Measurements from ENCODE around the gene ANGEL1. TPM values are rescaled to one million over a fixed set of nuclear protein-coding genes. Genes with fewer than 3 reads are reported as not detected.
A peak's percentile ranks its signal among the peaks of the same experiment; 100 is the strongest.

Gene ANGEL1
- total and polyA plus RNA-seq, 10 donors = 7.4 to 76.8 (median 47.2) TPM

DNA sequence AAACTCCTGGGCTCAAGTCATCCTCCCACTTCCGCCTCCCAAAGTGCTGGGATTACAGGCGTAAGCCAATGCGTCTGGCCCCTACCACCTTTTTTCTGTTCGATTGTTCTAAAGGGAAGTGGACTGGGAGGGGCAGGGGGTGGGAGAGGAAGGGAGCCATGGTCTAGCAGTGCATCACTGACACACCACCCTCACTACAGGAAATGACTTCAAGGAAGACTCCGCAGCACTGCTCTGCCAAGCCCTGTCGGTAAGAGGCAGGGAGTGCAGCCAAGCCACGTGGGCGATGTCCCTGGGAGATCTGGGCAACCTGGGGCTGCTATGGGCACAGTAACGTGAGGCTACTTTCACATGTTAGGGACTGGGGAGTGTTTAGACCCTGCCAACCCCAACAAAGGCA lies 31.5 kb upstream of the ANGEL1 start:
- intact Hi-C loops (cut with DNase I; ENCODE audit: low total_unique reads) = no loop called here
- TF ChIP-seq, protein P1, sequence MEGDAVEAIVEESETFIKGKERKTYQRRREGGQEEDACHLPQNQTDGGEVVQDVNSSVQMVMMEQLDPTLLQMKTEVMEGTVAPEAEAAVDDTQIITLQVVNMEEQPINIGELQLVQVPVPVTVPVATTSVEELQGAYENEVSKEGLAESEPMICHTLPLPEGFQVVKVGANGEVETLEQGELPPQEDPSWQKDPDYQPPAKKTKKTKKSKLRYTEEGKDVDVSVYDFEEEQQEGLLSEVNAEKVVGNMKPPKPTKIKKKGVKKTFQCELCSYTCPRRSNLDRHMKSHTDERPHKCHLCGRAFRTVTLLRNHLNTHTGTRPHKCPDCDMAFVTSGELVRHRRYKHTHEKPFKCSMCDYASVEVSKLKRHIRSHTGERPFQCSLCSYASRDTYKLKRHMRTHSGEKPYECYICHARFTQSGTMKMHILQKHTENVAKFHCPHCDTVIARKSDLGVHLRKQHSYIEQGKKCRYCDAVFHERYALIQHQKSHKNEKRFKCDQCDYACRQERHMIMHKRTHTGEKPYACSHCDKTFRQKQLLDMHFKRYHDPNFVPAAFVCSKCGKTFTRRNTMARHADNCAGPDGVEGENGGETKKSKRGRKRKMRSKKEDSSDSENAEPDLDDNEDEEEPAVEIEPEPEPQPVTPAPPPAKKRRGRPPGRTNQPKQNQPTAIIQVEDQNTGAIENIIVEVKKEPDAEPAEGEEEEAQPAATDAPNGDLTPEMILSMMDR (IDR thresholded peaks at IDR 0.05 in 8 of 11, conservative IDR thresholded peaks at IDR 0.05 in 3 of 11) = peak; percentile 27 to 72 (median 51)
- no peak for TF ChIP-seq POLR2A (IDR thresholded peaks at IDR 0.05)
- TF ChIP-seq POLR2AphosphoS5 (IDR thresholded peaks at IDR 0.05) = peak; percentile 61 to 84 (median 84)
- H3K27me3 ChIP-seq (replicated peaks in 1 of 7) = no peaks in the 10 kb centered on the region
- no peak overlapping the region for H3K4me3 ChIP-seq
- WGBS, 5 donors = 35 to 43% (median 39%) methylated on average over 6 to 9 of the region's 9 CpGs
- H3K4me1 ChIP-seq = peaks cover 0 to 26% (median 17%) of the 10 kb centered on the region in 6 donors
- no peaks in the 10 kb centered on the region for H3K36me3 ChIP-seq
- no peaks in the 10 kb centered on the region for H3K9me3 ChIP-seq
- peak overlapping the region; percentile 42 to 80 (median 70) for H3K27ac ChIP-seq
- DNase-seq = peak; percentile 87

DNA sequence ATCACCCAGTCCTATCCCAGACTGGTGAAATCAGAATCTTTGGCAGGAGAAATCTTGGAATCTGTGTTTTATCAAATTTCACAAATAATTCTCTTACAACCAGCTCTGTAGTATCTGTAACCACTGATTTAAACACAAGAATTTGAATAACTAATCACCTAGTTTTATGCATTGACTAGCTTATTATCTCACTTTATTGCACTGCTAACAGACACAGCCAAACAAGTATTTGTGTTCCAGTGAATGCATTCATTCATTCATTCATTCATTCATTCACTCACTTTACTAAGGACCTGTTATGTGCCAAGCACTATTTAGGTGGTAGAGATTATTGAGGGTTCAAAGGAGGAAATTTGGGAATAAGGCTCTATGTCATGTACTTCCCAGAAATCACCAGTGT lies 29.7 kb upstream of the ANGEL1 start:
- Histone ChIP-seq H3K4me3 (no peak overlapping the region), H3K4me1 (peaks cover 0 to 26% (median 17%) of the 10 kb centered on the region in 6 donors), H3K27me3 (replicated peaks in 1 of 7) (no peaks in the 10 kb centered on the region), H3K36me3 (no peaks in the 10 kb centered on the region), H3K27ac (no peak overlapping the region), H3K9me3 (no peaks in the 10 kb centered on the region)
- intact Hi-C loops (cut with DNase I; ENCODE audit: low total_unique reads) = no loop called here
- DNase-seq = no peak
- TF ChIP-seq, protein P1 (IDR thresholded peaks at IDR 0.05 in 8 of 11, conservative IDR thresholded peaks at IDR 0.05 in 3 of 11) = no peak
- TF ChIP-seq POLR2A (IDR thresholded peaks at IDR 0.05) (no peak), POLR2AphosphoS5 (IDR thresholded peaks at IDR 0.05) (no peak)

DNA sequence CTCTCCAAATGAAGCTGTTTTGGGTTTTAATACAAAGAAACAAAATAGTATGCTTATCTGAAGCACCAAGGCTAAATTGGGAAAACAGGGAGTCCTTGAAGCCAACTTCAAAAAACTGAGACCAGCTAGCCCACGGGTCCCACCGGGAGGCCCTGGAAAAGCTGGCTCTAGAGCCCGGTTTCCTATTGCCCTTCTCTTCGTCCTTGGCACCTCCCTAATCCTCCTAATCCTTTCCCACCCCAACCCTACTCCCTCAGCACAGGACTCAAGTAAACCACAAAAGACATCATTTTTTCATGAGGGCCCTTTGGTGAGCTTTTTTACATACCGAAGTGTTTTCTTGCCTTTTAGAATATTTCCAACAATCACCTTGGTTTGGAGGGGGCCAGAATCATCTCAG lies 24.8 kb upstream of the ANGEL1 start:
- intact Hi-C loops (cut with DNase I; ENCODE audit: low total_unique reads) = no loop called here
- no peaks in the 10 kb centered on the region for H3K9me3 ChIP-seq
- no peaks in the 10 kb centered on the region for H3K27me3 ChIP-seq (replicated peaks in 1 of 7)
- H3K4me3 ChIP-seq = no peak overlapping the region
- H3K4me1 ChIP-seq = peaks cover 0 to 16% (median 4%) of the 10 kb centered on the region in 6 donors
- no peaks in the 10 kb centered on the region for H3K36me3 ChIP-seq
- no peak for DNase-seq
- 45 to 76% (median 64%) methylated on average over 5 of the region's 5 CpGs for WGBS, 5 donors
- TF ChIP-seq POLR2AphosphoS5 (IDR thresholded peaks at IDR 0.05) = peak in 2 of 3 donors; percentile 23 to 41
- TF ChIP-seq, protein P1 (IDR thresholded peaks at IDR 0.05 in 8 of 11, conservative IDR thresholded peaks at IDR 0.05 in 3 of 11) = no peak
- no peak for TF ChIP-seq POLR2A (IDR thresholded peaks at IDR 0.05)
- peak overlapping the region in 7 of 8 donors; percentile 64 to 80 (median 72) for H3K27ac ChIP-seq

DNA sequence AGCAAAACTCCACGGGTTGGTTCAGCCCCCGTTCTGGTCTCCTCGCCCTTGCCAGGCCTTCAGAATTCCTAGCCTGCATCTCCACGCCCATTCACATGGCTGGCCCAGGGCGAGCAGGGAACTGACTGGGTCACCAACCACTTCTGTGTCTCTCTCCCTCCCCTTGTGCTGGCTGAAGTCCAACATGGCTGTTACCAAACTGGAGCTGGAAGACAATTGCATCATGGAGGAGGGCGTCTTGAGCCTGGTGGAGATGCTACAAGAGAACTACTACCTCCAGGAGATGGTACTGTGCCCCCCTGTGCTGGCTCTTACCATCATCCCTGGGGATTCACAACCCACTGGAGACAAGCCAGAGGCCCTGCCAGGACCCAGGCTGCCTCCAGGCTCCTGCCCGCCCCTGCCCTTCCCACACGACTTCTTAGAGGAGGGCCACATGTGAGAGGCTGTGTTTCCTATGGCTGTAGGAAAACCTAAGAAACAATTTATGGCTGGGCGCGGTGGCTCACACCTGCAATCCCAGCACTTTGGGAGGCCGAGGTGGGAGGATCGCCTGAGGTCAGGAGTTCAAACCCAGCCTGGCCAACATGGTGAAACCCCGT lies 23.4 kb upstream of the ANGEL1 start:
- Histone ChIP-seq H3K9me3 (no peaks in the 10 kb centered on the region), H3K27me3 (replicated peaks in 1 of 7) (no peaks in the 10 kb centered on the region), H3K4me1 (peaks cover 0 to 16% (median 4%) of the 10 kb centered on the region in 6 donors), H3K27ac (peak overlapping the region in 6 of 8 donors; percentile 64 to 80 (median 72)), H3K4me3 (no peak overlapping the region), H3K36me3 (no peaks in the 10 kb centered on the region)
- DNase-seq = no peak
- WGBS, 5 donors = 72 to 88% (median 80%) methylated on average over 10 to 13 of the region's 13 CpGs
- intact Hi-C loops (cut with DNase I; ENCODE audit: low total_unique reads) = no loop called here
- TF ChIP-seq POLR2A (IDR thresholded peaks at IDR 0.05) (no peak), POLR2AphosphoS5 (IDR thresholded peaks at IDR 0.05) (peak in 2 of 3 donors; percentile 13)
